IPS-18a (cell line): ENCODE measurements around the gene ARL2BP.
"Not testable (repeated sequence)": the region's sequence is repeated elsewhere in the genome, so short reads cannot be mapped to it uniquely, and the experiment has no call there.

Experiments used
- H3K27ac ChIP-seq: one replicate; pipeline ENCODE4 v1.5.1; 2013; ENCODE audit warnings: low read length
- H3K27me3 ChIP-seq: one replicate; pipeline ENCODE4 v1.6.1; 2013; ENCODE audit warnings: mild to moderate bottlenecking, low read length; ENCODE audit not compliant: control insufficient read depth, insufficient read depth
- H3K36me3 ChIP-seq: one replicate; pipeline ENCODE4 v1.6.1; 2013; ENCODE audit warnings: low read depth, low read length; ENCODE audit not compliant: control insufficient read depth
- H3K4me1 ChIP-seq: one replicate; pipeline ENCODE4 v1.6.1; 2013; ENCODE audit warnings: low read depth, low read length; ENCODE audit not compliant: control insufficient read depth
- H3K4me3 ChIP-seq: one replicate; pipeline ENCODE4 v1.5.1; 2013; ENCODE audit warnings: low read length
- H3K9ac ChIP-seq: one replicate; pipeline ENCODE4 v1.6.1; 2013; ENCODE audit warnings: mild to moderate bottlenecking, low read length, moderate library complexity
- H3K9me3 ChIP-seq: one replicate; pipeline ENCODE4 v1.6.1; 2013; ENCODE audit warnings: low read depth, low read length; ENCODE audit not compliant: control insufficient read depth

The ARL2BP gene

DNA sequence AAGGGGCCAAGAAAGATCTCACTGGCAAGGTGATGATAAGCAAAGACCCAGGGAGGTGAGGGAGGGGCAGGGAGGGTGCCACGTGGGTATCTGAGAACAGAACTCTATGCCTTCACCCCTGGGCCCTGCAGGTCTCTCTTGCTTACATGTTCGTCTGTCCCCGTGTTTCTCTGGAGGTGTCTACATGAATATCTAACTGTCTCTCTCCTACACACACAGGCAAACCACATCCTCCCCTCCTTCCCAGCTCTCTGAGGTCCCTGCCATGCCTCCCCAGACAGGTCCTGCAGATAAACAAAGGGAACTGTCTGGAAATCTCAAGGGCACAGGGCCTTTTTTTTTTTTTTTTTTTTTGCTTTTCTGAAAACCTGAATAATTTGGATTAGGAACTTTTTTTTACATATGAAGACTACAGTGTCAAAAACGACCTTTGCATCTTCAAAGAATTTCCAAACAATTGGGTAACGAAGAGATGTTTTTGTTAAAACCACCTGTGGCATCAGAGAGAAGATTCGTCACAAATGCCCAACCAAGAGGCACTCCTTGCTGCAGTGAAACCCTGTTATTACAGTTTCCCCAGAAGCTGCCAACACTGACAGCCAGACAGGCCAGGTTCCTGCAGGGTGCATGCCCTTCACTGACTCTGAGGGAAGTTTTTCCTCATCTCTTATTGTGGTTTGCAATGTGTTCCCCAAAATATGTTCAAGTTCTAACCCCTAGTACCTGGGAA, 21.6 kb downstream of the ARL2BP start:
- no peak overlapping the region for H3K9ac ChIP-seq
- H3K4me3 ChIP-seq, result no peak overlapping the region
- H3K27ac ChIP-seq, result no peak overlapping the region
- H3K36me3 ChIP-seq, result no peaks in the 10 kb centered on the region
- no peaks in the 10 kb centered on the region for H3K27me3 ChIP-seq
- H3K4me1 ChIP-seq, result peaks cover 8% of the 10 kb centered on the region
- no peaks in the 10 kb centered on the region for H3K9me3 ChIP-seq

DNA sequence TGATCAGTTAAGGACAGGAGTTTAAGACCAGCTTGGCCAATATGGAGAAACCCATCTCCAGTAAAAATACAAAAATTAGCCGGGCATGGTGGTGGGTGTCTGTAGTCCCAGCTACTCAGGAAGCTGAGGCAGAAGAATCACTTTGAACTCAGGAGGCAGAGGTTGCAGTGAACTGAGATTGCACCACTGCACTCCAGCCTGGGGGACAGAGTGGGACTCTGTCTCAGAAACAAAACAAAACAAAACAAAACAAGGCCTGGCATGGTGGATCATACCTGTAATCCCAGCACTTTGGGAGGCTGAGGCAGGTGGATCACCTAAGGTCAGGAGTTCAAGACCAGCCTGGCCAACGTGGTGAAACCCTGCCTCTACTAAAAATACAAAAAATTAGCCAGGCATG, 22.3 kb downstream of the ARL2BP start:
- H3K9me3 ChIP-seq, H3K27ac ChIP-seq, H3K36me3 ChIP-seq, H3K4me3 ChIP-seq, H3K4me1 ChIP-seq, H3K27me3 ChIP-seq, H3K9ac ChIP-seq: not testable (repeated sequence)

DNA sequence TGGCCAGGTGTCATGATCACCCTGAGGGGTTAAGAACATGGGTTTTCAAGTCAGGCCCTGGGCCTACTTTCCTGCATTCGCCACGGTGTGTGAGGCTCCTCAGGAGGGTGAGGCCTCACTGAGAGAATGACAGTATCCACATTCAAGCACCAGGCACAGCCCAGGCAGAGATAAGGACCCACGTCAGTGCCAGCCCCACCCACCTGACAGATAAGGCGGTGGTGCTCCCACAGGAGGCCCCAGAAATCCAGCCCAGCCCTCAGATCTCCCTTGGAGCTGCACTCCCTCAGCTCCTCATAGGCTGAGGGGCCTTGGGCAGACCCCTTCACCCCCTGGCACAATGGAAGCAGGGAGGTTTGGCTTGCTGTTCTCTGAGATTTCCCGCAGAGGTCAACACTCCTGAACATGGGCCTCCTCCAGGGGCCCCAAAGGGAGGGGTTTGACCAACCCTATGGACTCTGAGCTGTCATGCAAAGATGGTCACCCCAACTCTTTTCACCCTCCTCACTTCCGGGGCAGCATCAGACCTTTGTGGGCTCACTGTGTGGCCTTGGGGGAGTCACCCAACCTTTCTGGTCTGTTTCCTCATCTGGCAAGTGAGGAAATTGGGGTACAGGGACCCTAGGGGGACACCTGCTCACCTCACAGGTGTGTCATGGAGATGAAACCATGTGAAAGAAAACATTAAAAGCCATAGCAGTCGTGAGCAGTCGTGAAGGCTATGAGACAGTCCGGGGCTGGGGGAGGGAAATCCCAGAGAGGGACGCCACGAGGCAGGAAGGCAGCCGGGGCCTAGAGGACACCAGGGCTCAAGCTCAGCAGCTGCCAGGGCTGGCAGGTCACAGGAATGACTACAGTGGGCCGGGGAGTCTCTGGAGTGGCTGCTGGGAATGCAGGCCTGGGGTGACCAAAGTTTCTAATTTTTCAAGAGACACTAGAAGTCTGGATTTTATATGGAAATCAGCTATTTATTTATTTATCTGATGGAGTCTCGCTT, 24.0 kb downstream of the ARL2BP start:
- H3K4me3 ChIP-seq, result no peak overlapping the region
- no peaks in the 10 kb centered on the region for H3K36me3 ChIP-seq
- H3K9ac ChIP-seq, result no peak overlapping the region
- H3K4me1 ChIP-seq, result peaks cover 8% of the 10 kb centered on the region
- H3K27me3 ChIP-seq, result no peaks in the 10 kb centered on the region
- H3K27ac ChIP-seq, result no peak overlapping the region
- H3K9me3 ChIP-seq, result no peaks in the 10 kb centered on the region

DNA sequence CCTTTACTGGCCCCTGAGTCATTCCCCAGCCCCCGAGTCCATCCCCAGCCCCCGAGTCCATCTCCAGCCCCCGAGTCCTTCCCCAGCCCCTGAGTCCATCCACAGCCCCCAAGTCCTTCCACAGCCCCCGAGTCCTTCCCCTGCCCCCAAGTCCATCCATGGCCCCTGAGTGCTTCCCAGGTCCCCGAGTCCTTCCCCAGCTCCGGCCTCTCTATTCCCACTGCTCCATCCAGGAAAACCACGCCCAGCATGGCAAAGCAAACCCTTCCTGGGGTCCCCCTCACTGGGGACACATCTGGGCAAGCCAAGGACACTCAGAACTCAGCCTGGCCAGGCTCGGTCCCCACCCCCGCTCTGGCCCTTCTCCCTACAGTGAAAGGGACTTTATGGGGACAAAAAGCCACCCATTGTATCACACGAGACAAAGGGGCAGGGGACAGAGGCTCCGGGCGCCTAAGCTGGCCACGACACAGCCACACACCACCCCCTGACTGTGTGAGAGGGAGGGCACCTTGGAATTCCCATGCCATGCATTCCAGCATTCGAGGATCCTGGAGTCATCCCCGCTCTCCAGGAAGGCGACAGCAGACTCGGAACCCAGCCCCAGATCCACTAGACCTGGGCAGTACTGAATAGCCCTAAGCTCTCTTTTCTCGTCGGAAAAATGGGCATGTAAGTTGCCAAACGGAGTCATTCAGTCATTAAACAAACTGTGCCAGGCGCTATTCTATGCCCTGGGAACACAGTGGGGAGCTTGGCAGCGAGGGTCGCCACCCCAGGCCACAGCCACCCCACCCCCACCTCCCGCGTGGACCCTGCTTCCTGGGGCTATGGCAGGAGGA, 25.4 kb downstream of the ARL2BP start:
- H3K9ac ChIP-seq, result no peak overlapping the region
- H3K9me3 ChIP-seq, result no peaks in the 10 kb centered on the region
- H3K36me3 ChIP-seq, result no peaks in the 10 kb centered on the region
- no peak overlapping the region for H3K27ac ChIP-seq
- no peak overlapping the region for H3K4me3 ChIP-seq
- H3K27me3 ChIP-seq, result no peaks in the 10 kb centered on the region
- H3K4me1 ChIP-seq, result peaks cover 8% of the 10 kb centered on the region

DNA sequence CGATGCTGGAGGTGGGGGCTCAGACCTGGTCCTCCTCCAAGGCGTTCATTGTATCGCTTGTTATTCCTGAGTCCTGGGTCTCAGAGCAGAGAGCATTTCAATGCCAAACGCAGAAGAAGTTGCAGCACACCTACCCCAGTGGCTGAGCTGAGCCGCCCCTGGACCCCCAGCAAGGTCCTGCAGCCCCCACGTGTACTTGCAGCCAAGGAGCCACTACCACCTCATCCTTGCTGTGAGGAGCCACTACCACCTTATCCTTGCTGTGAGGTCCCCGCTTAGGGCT, 25.9 kb downstream of the ARL2BP start:
- Histone ChIP-seq H3K27ac (no peak overlapping the region), H3K36me3 (no peaks in the 10 kb centered on the region), H3K4me1 (peaks cover 8% of the 10 kb centered on the region), H3K9ac (no peak overlapping the region), H3K9me3 (no peaks in the 10 kb centered on the region), H3K27me3 (no peaks in the 10 kb centered on the region), H3K4me3 (no peak overlapping the region)

DNA sequence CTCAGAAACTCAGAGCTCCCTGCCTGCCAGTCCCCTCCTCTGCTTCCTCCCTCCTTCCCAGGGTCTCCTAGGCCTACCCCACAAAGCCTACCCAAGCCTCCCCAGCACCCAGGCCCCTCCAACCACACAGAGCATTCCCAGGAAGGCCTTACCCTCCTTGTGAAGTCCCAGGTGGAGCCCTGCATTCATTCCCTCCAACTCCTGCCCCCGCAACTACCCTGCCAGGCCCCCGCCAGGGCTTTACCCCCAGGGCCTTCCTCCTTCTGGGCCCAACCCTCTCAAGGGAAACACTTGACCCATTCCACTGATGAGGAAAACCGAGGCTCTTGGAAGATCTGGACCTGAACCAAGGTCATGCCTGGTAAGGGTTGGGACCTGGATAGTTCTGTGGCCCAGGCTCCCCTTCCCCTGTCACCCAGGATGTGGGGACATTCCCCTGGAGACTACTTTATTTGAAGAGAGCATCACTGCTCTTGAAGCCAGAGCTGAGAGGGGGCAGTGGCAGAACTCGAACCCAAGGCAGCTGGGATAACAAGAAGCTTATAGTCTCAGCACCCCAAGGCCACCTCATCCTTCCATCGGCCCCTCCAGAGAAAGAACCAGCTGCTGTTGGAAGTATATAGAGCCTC, 26.9 kb downstream of the ARL2BP start:
- Histone ChIP-seq H3K36me3 (no peaks in the 10 kb centered on the region), H3K9me3 (no peaks in the 10 kb centered on the region), H3K27me3 (no peaks in the 10 kb centered on the region), H3K27ac (no peak overlapping the region), H3K4me3 (no peak overlapping the region), H3K9ac (no peak overlapping the region), H3K4me1 (peaks cover 5% of the 10 kb centered on the region)

DNA sequence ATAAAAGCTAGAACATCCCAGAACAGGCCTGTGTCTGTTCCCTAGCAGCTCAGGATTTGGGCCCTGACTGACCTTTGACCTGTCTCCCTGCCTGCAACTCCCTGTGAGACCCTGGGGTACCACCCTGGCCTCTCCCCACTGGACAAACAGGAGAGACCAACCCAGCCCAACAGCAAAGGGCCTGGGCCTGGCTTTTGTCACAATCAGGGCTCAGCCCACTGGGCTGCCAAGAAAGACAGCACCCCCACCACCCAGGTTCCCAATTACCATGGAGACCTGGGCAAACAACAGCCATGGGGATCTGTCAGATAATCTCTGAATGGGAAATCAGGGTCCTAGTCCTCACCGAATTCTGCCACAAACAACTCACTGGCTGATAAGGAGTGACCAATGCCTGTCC, 28.3 kb downstream of the ARL2BP start:
- H3K9ac ChIP-seq, result no peak overlapping the region
- H3K27me3 ChIP-seq, result no peaks in the 10 kb centered on the region
- no peaks in the 10 kb centered on the region for H3K9me3 ChIP-seq
- H3K4me3 ChIP-seq, result no peak overlapping the region
- peaks cover 5% of the 10 kb centered on the region for H3K4me1 ChIP-seq
- no peaks in the 10 kb centered on the region for H3K36me3 ChIP-seq
- no peak overlapping the region for H3K27ac ChIP-seq

DNA sequence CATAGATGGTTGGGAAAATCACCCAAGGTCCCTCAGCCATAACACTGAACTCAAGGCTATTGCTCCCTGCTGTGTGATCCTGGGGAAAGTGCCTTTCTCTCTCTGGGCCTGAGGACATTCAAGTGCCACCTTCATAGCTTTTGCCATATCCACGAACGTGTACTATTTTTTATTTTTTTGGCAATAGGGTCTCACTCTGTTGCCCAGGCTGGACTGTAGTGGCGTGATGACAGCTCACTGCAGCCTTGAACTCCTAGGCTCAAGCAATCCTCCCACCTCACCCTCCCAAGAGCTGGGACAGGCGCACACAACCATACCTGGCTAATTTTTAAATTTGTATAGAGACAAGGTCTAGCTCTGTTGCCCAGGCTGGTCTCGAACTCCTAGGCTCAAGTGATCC, 28.8 kb downstream of the ARL2BP start:
- no peak overlapping the region for H3K9ac ChIP-seq
- no peak overlapping the region for H3K27ac ChIP-seq
- no peaks in the 10 kb centered on the region for H3K36me3 ChIP-seq
- H3K27me3 ChIP-seq, result no peaks in the 10 kb centered on the region
- H3K9me3 ChIP-seq, result no peaks in the 10 kb centered on the region
- no peak overlapping the region for H3K4me3 ChIP-seq
- H3K4me1 ChIP-seq, result peaks cover 5% of the 10 kb centered on the region

DNA sequence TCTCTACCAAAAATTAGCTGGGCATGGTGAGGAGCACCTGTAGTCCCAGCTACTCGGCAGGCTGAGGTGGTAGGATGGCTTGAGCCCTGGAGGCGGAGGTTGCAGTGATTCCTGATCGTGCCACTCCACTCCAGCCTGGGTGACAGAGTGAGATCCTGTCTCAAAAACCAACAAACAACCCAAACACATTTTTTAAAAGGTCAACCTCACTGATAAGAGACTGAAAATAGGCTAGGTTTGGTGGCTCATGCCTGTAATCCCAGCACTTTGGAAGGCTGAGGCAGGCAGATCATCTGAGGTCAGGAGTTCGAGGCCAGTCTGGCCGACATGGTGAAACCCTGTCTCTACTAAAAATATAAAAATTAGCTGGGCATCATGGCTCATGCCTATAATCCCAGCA, 30.9 kb downstream of the ARL2BP start:
- H3K9ac ChIP-seq, H3K4me3 ChIP-seq, H3K27ac ChIP-seq, H3K9me3 ChIP-seq, H3K36me3 ChIP-seq, H3K4me1 ChIP-seq, H3K27me3 ChIP-seq: not testable (repeated sequence)

DNA sequence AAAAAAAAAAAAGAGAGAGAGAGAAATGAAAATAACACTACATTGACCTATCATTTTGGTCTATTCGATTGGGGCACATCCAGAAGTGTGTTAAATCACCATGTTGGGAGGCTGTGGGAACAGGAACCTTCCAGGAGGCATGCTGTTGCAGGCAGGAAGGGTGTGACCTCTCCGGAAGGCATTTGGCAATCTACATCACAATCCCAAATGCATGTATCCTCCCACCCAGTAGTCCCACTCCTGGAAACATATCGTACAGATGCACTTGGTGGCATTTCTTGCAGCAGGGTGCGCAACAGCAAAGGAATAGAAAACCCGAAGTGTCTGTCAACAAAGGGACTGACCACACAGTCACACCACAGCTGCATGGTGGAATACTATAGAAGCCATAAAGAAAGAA, 31.5 kb downstream of the ARL2BP start:
- H3K27me3 ChIP-seq, result no peaks in the 10 kb centered on the region
- H3K4me3 ChIP-seq, result no peak overlapping the region
- no peak overlapping the region for H3K9ac ChIP-seq
- H3K36me3 ChIP-seq, result no peaks in the 10 kb centered on the region
- no peak overlapping the region for H3K27ac ChIP-seq
- no peaks in the 10 kb centered on the region for H3K4me1 ChIP-seq
- no peaks in the 10 kb centered on the region for H3K9me3 ChIP-seq

DNA sequence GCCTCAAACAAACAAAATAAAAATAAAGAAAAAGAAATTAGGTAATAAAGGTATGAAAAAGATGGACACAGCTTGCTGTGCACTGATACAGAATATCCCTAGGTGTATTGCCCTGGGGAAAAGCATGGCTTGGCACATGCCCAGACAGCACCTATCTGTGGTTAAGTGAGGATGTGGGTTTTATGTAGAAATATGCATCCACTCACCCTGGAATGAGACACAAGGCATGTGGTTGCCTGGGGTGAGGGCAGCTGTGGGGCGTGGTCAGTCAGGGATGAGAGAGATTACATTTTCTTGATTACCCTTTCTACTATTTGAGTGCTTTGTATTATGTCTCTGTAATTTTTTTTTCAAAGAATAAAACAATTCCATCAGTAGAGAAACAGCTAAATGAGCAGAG, 32.5 kb downstream of the ARL2BP start:
- H3K4me1 ChIP-seq, result no peaks in the 10 kb centered on the region
- H3K27ac ChIP-seq, result no peak overlapping the region
- no peak overlapping the region for H3K9ac ChIP-seq
- no peaks in the 10 kb centered on the region for H3K9me3 ChIP-seq
- peaks cover 5% of the 10 kb centered on the region for H3K27me3 ChIP-seq
- no peaks in the 10 kb centered on the region for H3K36me3 ChIP-seq
- no peak overlapping the region for H3K4me3 ChIP-seq
